ENCODE results near the gene TOR1AIP2. TPM values are rescaled to one million over a fixed set of nuclear protein-coding genes. Genes with fewer than 3 reads are reported as not detected.
"Not testable (repeated sequence)": the region's sequence is repeated elsewhere in the genome, so short reads cannot be mapped to it uniquely, and the experiment has no call there.

The TOR1AIP2 gene
- total RNA-seq, 1 experiment from 2014 or later: 28.9 TPM

DNA sequence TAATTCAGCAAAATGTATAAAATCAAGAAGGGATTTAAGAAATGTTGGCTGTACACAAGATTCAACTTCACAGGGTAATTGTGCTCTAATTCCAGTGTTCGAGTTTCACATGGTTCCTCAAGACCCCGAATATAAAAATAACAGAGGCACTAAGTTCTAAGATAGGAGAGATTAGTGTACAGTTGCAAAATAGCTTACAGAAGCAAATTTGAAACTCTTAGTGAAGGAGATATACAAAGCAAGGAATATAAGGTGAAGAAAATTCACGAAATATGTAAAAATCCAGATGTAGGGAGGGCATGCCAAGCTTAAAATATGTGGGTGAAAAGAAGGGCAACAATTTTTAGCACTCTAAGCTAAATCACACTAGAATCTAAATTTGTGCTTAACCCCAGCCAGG, 29.4 kb downstream of the TOR1AIP2 start:
- Histone ChIP-seq H2AFZ (ENCODE audit: low read length) (no peak overlapping the region), H3K9ac (ENCODE audit: low read length) (no peak overlapping the region), H3K4me2 (ENCODE audit: low read length) (no peak overlapping the region), H4K20me1 (ENCODE audit: low read length) (no peaks in the 10 kb centered on the region), H3K9me2 (replicated peaks; ENCODE audit: low read length) (no peaks in the 10 kb centered on the region), H3K4me1 (ENCODE audit: insufficient read depth, low read length) (no peaks in the 10 kb centered on the region), H3K27ac (ENCODE audit: low read length) (no peak overlapping the region), H3K4me3 (ENCODE audit: low read length) (no peak overlapping the region), H3K79me2 (ENCODE audit: low read length) (no peaks in the 10 kb centered on the region), H3K9me3 (ENCODE audit: low read length) (no peaks in the 10 kb centered on the region), H3F3A (ENCODE audit: low read length, unreplicated experiment) (no peaks in the 10 kb centered on the region), H3K36me3 (ENCODE audit: low read depth, low read length) (peaks cover 4% of the 10 kb centered on the region; the same call in 1 of the 2 replicates), H3K27me3 (ENCODE audit: low read length) (no peaks in the 10 kb centered on the region)
- ATAC-seq: no peak
- no peak for TF ChIP-seq CTCF (conservative IDR thresholded peaks at IDR 0.05; ENCODE audit: low read depth, low read length)
- TF ChIP-seq EZH2 (IDR thresholded peaks at IDR 0.05; ENCODE audit: low read length, unreplicated experiment): no peak
- intact Hi-C loops (cut with micrococcal nuclease): no loop called here
- CTCF ChIA-PET: no interaction called here
- POLR2A ChIA-PET (ENCODE audit: unreplicated experiment): no interaction called here
- no TSS peak for BruUV-seq (replicated peaks)
- DNase-seq: no peak

DNA sequence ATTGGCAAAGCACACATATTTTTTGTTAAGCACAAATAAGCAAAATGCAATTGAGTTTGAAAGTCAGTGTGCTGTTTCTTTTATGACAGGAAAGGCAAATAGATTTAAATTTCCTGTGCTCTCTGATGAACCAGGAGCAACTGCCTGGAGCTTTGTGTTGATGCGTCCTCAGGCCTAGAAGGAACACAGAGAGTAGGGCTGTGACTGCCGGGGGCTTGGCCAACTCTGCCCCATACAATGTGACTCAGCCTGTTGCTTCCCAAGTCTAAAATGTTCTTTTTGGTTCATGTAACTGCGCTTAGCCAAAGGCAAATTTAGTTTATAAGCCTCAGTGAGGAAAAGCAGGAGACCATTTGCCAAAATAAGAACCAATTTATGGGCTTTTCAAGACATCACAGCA, 37.5 kb downstream of the TOR1AIP2 start:
- H3K9me2 ChIP-seq (replicated peaks; ENCODE audit: low read length): no peaks in the 10 kb centered on the region
- BruUV-seq (replicated peaks): no TSS peak
- intact Hi-C loops (cut with micrococcal nuclease): loop anchor here (1.0 kb wide), 1 partner anchor 24 kb away; no protein-coding TSS in a partner anchor
- H3K4me1 ChIP-seq (ENCODE audit: insufficient read depth, low read length): no peaks in the 10 kb centered on the region
- CTCF ChIA-PET: interaction anchor here (1.0 kb wide), 1 partner anchor 25 kb away, joined by 6 read pairs; no protein-coding TSS in a partner anchor
- H3K9me3 ChIP-seq (ENCODE audit: low read length): no peaks in the 10 kb centered on the region
- H3K27me3 ChIP-seq (ENCODE audit: low read length): no peaks in the 10 kb centered on the region
- H2AFZ ChIP-seq (ENCODE audit: low read length): no peak overlapping the region
- DNase-seq: no peak
- peak; percentile 97 for ATAC-seq
- no peak overlapping the region for H3K4me2 ChIP-seq (ENCODE audit: low read length)
- H3K27ac ChIP-seq (ENCODE audit: low read length): no peak overlapping the region
- no peaks in the 10 kb centered on the region for H4K20me1 ChIP-seq (ENCODE audit: low read length)
- no peaks in the 10 kb centered on the region; the same call in 1 of the 2 replicates for H3K36me3 ChIP-seq (ENCODE audit: low read depth, low read length)
- no peak overlapping the region for H3K9ac ChIP-seq (ENCODE audit: low read length)
- POLR2A ChIA-PET (ENCODE audit: unreplicated experiment): no interaction called here
- no peak for TF ChIP-seq EZH2 (IDR thresholded peaks at IDR 0.05; ENCODE audit: low read length, unreplicated experiment)
- no peak for TF ChIP-seq EZH2phosphoT487 (IDR thresholded peaks at IDR 0.05; ENCODE audit: borderline replicate concordance, low read length)
- no peak for TF ChIP-seq CTCF (conservative IDR thresholded peaks at IDR 0.05; ENCODE audit: low read depth, low read length)
- no peaks in the 10 kb centered on the region for H3F3A ChIP-seq (ENCODE audit: low read length, unreplicated experiment)
- no peak overlapping the region for H3K4me3 ChIP-seq (ENCODE audit: low read length)
- H3K79me2 ChIP-seq (ENCODE audit: low read length): no peaks in the 10 kb centered on the region

- H3K27me3 ChIP-seq (ENCODE audit: low read length); H4K20me1 ChIP-seq (ENCODE audit: low read length); POLR2A ChIA-PET (ENCODE audit: unreplicated experiment); CTCF ChIA-PET; H3K4me3 ChIP-seq (ENCODE audit: low read length); BruUV-seq (replicated peaks); H3K4me2 ChIP-seq (ENCODE audit: low read length); H2AFZ ChIP-seq (ENCODE audit: low read length); H3K9me2 ChIP-seq (replicated peaks; ENCODE audit: low read length); DNase-seq; H3K36me3 ChIP-seq (ENCODE audit: low read depth, low read length); H3K79me2 ChIP-seq (ENCODE audit: low read length); H3K4me1 ChIP-seq (ENCODE audit: insufficient read depth, low read length); intact Hi-C loops (cut with micrococcal nuclease); ATAC-seq; H3K27ac ChIP-seq (ENCODE audit: low read length); H3K9ac ChIP-seq (ENCODE audit: low read length); H3K9me3 ChIP-seq (ENCODE audit: low read length); H3F3A ChIP-seq (ENCODE audit: low read length, unreplicated experiment): not testable (repeated sequence)
Measured at GRCh38 chr1:179836686-179837445, 40.7 kb downstream of the TOR1AIP2 start.
